Measurements from ENCODE around the gene ATAD5. TPM values are rescaled to one million over a fixed set of nuclear protein-coding genes. Genes with fewer than 3 reads are reported as not detected.

Gene ATAD5
- total RNA-seq, 3 donors from 2014 or later, result 1.3 to 3.1 (median 1.6) TPM

DNA sequence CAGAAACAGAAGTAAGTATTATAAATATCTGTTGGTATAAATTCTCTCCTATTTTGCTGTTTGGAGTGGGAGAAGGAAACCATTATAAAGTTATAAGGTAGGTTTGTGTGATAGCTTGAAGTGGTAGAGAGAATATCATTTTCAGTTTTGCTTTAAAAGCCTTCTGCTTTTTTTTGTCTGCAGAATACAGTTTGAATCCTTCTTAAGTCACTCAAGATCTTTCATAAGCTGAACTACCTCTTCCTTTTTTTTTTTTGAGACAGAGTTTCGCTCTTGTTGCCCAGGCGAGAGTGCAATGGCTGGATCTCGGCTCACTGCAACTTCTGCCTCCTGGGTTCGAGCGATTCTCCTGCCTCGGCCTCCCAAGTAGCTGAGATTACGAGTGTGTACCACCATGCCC is 9.0 kb downstream of the ATAD5 start:
- Histone ChIP-seq H3K9me3 (no peaks in the 10 kb centered on the region), H3K4me1 (no peaks in the 10 kb centered on the region), H3K27me3 (no peaks in the 10 kb centered on the region), H3K27ac (no peak overlapping the region), H3K4me3 (no peak overlapping the region), H3K36me3 (no peaks in the 10 kb centered on the region)
- DNase-seq (ENCODE audit: low spot score in 2 of 2), result no peak
- TF ChIP-seq, protein P1, sequence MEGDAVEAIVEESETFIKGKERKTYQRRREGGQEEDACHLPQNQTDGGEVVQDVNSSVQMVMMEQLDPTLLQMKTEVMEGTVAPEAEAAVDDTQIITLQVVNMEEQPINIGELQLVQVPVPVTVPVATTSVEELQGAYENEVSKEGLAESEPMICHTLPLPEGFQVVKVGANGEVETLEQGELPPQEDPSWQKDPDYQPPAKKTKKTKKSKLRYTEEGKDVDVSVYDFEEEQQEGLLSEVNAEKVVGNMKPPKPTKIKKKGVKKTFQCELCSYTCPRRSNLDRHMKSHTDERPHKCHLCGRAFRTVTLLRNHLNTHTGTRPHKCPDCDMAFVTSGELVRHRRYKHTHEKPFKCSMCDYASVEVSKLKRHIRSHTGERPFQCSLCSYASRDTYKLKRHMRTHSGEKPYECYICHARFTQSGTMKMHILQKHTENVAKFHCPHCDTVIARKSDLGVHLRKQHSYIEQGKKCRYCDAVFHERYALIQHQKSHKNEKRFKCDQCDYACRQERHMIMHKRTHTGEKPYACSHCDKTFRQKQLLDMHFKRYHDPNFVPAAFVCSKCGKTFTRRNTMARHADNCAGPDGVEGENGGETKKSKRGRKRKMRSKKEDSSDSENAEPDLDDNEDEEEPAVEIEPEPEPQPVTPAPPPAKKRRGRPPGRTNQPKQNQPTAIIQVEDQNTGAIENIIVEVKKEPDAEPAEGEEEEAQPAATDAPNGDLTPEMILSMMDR (IDR thresholded peaks at IDR 0.05), result no peak
- TF ChIP-seq POLR2AphosphoS5 (IDR thresholded peaks at IDR 0.05) (no peak), POLR2A (IDR thresholded peaks at IDR 0.05) (no peak)
- intact Hi-C loops (cut with DNase I; ENCODE audit: low total_unique reads), result no loop called here

DNA sequence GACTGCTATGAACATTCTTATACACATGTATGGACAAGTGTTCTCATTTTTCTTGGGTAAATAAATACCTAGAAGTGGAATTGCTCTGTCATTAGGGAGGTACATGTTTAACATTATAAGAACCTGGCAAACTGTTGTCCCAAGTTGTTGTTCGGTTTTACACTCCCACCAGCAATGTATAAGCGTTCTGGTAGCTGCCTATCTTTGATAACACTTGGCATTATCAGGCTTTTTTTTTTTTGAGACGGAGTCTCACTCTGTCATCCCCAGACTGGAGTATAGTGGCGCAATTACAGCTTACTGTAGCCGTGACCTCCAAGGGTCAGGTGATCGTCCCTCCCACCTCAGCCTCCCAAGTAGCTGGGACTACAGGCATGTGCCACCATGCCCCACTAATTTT is 16.3 kb downstream of the ATAD5 start:
- DNase-seq (ENCODE audit: low spot score in 2 of 2), result no peak
- Histone ChIP-seq H3K4me1 (no peaks in the 10 kb centered on the region), H3K36me3 (no peaks in the 10 kb centered on the region), H3K9me3 (no peaks in the 10 kb centered on the region), H3K4me3 (no peak overlapping the region), H3K27me3 (no peaks in the 10 kb centered on the region), H3K27ac (no peak overlapping the region)
- intact Hi-C loops (cut with DNase I; ENCODE audit: low total_unique reads), result no loop called here
- TF ChIP-seq POLR2AphosphoS5 (IDR thresholded peaks at IDR 0.05) (no peak), POLR2A (IDR thresholded peaks at IDR 0.05) (no peak)
- TF ChIP-seq, protein P1 (IDR thresholded peaks at IDR 0.05), result no peak

GRCh38 chr17:30854146-30854545 is 22.4 kb downstream of the ATAD5 start:
- DNase-seq (ENCODE audit: low spot score in 2 of 2), result no peak
- Histone ChIP-seq H3K4me3 (no peak overlapping the region), H3K36me3 (no peaks in the 10 kb centered on the region), H3K9me3 (no peaks in the 10 kb centered on the region), H3K4me1 (no peaks in the 10 kb centered on the region), H3K27ac (no peak overlapping the region), H3K27me3 (no peaks in the 10 kb centered on the region)
- TF ChIP-seq, protein P1 (IDR thresholded peaks at IDR 0.05), result no peak
- TF ChIP-seq POLR2AphosphoS5 (IDR thresholded peaks at IDR 0.05), result no peak
- no peak for TF ChIP-seq POLR2A (IDR thresholded peaks at IDR 0.05)
- intact Hi-C loops (cut with DNase I; ENCODE audit: low total_unique reads), result no loop called here

- Histone ChIP-seq H3K4me1 (no peaks in the 10 kb centered on the region), H3K27me3 (no peaks in the 10 kb centered on the region), H3K36me3 (no peaks in the 10 kb centered on the region), H3K9me3 (no peaks in the 10 kb centered on the region), H3K27ac (no peak overlapping the region), H3K4me3 (no peak overlapping the region)
- intact Hi-C loops (cut with DNase I; ENCODE audit: low total_unique reads), result no loop called here
- no peak for DNase-seq (ENCODE audit: low spot score in 2 of 2)
- TF ChIP-seq, protein P1 (IDR thresholded peaks at IDR 0.05), result no peak
- TF ChIP-seq POLR2AphosphoS5 (IDR thresholded peaks at IDR 0.05), result no peak
- TF ChIP-seq POLR2A (IDR thresholded peaks at IDR 0.05), result no peak
Observed at GRCh38 chr17:30858556-30859250, 26.9 kb downstream of the ATAD5 start.

GRCh38 chr17:30864636-30865035 is 32.9 kb downstream of the ATAD5 start:
- H3K9me3 ChIP-seq, result no peaks in the 10 kb centered on the region
- intact Hi-C loops (cut with DNase I; ENCODE audit: low total_unique reads), result no loop called here
- no peaks in the 10 kb centered on the region for H3K4me1 ChIP-seq
- no peak overlapping the region for H3K27ac ChIP-seq
- DNase-seq (ENCODE audit: low spot score in 2 of 2), result no peak
- no peak overlapping the region for H3K4me3 ChIP-seq
- no peaks in the 10 kb centered on the region for H3K27me3 ChIP-seq
- no peaks in the 10 kb centered on the region for H3K36me3 ChIP-seq
- TF ChIP-seq, protein P1 (IDR thresholded peaks at IDR 0.05), result no peak
- TF ChIP-seq POLR2A (IDR thresholded peaks at IDR 0.05) (no peak), POLR2AphosphoS5 (IDR thresholded peaks at IDR 0.05) (no peak)

Measured in breast epithelium (tissue), 4 donors.